C1 segment of cervical spinal cord (tissue), 14 donors: ENCODE results near the gene FZD2.
A peak's percentile ranks its signal among the peaks of the same experiment; 100 is the strongest.
"Not testable (repeated sequence)": the region's sequence is repeated elsewhere in the genome, so short reads cannot be mapped to it uniquely, and the experiment has no call there.

Experiments
- DNase-seq, 14 donors: peaks; one replicate each; lab custom pipeline; 2025; lab: John Stamatoyannopoulos, UW

FZD2 gene

DNA sequence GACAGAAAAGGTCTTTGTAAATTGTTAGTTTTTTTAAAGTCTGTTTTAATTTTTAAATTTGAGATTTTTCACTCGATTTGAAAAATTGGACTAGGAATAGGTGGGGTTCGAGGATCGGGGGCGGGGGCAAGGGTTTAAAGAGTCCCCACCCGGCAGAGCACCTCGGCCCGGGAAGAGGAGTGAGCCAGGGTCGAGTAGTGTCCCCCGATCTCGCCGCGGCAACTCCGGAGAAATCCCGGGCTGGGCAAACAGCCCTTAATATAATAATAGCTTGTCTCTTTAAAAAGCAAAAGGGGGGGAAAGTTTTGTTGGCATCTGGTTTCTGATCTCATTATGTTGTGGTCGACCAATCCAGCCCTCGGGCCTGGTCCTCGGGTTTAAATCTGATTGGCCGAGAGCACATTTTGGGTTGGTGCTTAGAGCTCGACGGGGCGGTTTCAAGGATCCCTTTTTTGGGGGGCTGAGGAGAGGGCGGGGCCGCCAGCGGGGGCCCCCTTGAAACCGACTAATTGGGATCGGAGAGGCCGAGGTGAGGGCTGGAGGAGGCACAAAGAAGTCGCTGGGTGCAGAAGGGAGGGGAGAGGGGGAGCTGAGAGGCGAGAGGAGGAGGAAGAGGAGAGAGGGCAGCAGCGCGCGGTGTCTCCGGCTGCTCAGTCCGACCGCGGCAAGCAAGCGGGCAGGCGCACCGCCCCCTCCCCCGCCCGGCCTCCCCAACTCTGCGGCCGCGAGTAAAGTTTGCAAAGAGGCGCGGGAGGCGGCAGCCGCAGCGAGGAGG, at the start of gene FZD2:
FZD2 (plus strand) TSS at position 653 of the 775 bp plus-strand sequence. CDS start 205 bp downstream, outside the sequence.
- DNase-seq, result peak in 11 of 14 donors; percentile 8 to 82 (median 62)

- DNase-seq, result not testable (repeated sequence)
Observed at GRCh38 chr17:44511241-44512134, 45.8 kb upstream of the FZD2 start.

DNA sequence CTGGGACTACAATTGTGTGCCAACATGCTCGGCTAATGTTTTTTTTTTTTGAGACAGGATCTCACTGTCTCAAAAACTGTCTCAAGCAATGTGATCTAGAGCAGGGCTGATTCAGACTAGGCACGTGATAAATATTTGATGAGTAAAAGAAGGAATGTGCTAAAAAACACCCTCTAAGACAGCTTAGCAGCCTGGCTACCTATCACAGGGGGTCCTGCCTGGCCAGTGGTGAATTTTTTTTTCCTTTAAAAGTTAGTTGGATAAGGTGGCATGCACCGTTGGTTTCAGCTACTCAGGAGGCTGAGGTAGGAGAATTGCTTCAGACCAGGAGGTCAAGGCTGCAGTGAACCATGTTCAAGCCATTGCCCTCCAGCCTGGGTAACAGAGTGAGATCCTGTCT, 39.3 kb upstream of the FZD2 start:
- DNase-seq, result no peak

DNA sequence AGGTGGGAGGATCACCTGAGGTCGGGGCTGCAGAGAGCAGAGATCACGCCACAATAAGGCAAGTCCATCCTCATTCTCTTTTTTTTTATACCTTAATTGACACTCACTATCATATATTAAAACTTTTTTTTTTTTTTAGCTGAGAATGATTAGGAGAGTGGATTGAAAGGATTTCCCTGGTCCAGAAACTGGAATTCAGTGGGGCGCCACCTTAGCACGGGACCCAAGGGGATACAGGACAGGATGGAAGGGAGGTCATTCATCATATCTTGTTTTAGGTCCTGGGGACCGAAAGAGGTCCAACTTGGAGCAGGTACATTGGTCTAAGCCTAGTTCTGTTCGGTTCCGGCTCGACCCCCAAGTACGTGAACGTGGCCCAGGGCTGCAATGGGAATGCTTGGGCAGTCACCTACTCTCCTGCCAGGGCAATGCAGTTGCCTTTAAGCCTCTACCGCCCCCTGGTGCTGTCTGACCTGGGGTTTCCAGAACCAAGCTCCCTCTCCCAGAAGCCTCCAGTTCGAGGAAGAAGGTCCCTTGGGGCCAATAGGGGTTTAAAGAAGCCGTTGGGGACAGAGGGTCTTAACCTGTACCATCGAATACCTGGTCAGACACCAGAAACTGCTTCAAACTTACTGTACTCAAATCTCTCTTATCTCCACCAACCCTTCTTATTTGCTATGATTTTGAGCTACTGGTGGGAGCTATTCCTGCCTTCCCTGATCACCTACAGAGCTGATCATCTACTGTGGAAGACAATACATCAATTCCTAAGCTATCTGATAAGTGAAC, 34.2 kb upstream of the FZD2 start:
- DNase-seq, result peak in 2 of 14 donors; percentile 4 to 5

DNA sequence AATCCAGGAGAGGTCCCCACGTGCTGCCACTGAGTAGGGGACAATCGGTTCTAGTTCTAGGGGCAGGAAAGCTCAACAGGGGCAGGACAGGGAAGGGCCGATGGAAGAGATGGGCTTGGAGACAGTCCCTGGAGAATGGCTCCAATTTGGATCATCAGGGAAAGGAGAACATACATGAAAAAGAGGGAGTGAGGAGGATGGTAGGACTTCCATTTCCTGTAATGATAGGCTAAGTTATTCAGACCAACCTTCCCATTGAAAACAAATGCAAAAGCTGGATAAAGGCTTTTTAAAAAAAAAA, 33.7 kb upstream of the FZD2 start:
- no peak for DNase-seq

- no peak for DNase-seq
Observed at GRCh38 chr17:44527102-44527501, 30.2 kb upstream of the FZD2 start.

DNA sequence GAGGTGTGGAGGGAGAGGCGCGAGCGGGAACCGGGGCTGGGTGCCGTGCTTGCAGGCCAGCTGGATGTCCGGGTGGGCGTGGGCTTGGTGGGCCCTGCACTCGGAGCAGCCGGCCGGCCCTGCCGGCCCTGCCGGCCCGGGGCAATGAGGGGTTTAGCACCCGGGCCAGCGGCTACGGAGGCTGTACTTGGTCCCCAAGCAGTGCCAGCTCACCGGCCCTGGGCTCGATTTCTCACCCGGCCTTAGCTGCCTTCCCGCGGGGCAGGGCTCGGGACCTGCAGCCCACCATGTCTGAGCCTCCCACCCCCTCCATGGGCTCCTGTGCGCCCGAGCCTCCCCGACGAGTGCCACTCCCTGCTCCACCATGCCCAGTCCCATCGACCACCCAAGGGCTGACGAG, 29.3 kb upstream of the FZD2 start:
- DNase-seq, result no peak

GRCh38 chr17:44529864-44530263, 27.4 kb upstream of the FZD2 start:
- DNase-seq, result no peak

- DNase-seq, result no peak
Observed at GRCh38 chr17:44530896-44531418, 26.3 kb upstream of the FZD2 start.

DNA sequence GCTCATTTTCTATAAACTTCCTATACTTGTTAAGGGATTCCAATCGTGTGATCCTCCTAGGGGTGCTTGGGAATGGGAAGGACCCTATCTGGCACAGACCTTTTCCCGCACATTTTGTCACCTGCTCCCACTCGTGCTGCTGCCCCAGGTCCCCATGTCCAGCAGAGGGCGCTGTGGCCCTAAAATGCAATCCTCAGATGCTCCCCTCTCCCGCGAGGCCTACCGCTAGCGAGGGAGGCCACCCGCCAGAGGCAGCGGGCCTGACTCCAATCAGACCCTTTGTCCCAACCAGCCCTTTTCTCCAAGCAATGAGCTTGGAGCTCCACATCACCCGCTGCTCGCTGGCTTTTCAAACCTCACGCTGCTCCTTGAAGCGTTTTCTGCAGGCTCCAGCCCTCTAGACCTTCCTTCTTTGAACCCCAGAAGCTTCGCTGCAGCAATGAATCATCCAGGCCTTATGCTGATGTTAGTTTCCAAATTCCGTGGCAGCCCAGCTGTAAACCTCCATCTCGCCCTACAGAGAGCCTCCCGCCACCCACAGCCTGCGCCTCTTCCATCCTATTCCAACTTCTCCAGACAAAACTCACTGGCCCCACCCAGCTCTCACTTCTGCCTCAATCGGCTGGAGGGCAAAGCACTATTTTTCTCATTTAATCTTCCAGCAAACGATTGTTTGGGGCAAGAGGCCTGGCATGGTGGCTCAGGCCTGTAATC, 23.6 kb upstream of the FZD2 start:
- DNase-seq, result peak in 12 of 14 donors; percentile 17 to 85 (median 66)

DNA sequence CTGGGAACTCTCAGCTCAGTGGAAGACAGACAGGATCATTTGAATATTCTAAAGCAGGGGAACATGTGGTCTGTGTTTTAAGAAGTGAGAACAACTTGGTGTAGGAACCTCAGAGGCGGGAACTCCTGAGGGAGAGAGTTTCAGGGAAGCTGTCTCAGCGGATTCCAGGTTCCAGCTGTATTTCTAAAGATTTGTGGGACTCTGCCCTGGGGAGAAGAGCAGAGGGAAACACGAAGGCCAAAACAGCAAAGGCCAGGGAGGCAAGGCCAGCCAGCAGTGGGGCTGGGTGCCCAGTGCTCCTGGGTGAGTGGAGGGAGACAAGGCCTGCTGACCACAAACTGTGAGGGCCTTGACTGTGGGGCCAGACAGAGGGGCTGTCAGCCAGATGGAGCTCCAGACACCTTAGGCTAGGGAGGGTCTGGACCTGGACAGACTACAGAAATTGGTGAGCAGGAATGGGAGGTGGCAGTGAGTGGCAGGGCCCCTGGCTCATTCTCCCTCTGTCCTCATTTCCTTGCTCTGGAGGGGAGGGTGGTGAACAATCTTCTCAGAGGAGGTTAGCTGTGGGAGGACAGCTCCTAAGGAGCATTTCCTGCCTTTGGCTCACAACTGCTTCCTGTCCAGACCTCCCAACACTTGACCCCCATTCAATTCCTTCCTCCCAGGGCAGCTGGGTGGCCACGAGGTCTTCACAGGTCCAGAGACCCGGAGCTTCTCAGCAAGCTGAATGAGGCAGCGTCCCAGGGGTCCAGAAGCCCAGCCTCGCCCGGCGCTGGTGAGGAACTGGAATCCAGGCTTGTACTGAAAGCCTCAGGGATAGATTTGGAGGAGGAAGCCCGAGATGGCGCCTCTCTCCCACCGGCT, 21.0 kb upstream of the FZD2 start:
- peak in 4 of 14 donors; percentile 8 to 53 (median 30) for DNase-seq

DNA sequence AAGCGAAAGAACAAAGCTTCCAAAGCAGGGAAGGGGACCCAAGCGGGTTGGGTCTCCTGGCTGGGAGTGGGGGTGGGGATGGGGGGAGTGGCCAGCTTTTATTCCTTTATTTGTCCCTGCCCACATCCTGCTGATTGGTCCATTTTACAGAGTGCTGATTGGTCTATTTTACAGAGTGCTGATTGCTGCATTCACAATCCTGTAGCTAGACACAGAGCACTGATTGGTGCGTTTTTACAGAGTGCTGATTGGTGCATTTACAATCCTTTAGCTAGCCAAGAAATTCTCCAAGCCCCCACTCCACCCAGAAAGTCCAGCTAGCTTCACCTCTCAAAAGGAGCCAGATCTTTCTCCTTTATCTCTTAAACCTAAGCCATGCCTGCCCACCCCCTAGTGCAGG, 19.4 kb upstream of the FZD2 start:
- DNase-seq, result not testable (repeated sequence)

DNA sequence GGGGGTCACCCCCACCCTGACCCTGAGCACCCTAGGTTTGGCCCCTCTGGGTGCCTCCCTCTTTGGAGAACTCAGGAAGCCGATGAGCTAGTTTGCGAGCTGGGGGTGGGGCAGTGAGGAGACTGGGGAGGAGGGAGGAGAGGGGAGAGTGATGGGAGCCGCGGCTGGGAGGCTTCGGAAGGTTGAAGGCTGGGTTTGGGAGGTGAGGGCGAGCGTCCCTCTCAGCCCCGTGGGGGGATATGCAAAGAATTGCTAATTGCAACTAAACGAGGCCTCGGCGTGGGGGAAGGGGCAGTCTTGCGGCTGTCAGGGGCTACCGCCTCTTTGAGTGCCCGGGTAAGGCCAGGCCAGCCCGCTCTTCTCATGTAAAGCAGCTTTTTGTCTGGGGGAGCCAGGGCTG, 17.6 kb upstream of the FZD2 start:
- no peak for DNase-seq

DNA sequence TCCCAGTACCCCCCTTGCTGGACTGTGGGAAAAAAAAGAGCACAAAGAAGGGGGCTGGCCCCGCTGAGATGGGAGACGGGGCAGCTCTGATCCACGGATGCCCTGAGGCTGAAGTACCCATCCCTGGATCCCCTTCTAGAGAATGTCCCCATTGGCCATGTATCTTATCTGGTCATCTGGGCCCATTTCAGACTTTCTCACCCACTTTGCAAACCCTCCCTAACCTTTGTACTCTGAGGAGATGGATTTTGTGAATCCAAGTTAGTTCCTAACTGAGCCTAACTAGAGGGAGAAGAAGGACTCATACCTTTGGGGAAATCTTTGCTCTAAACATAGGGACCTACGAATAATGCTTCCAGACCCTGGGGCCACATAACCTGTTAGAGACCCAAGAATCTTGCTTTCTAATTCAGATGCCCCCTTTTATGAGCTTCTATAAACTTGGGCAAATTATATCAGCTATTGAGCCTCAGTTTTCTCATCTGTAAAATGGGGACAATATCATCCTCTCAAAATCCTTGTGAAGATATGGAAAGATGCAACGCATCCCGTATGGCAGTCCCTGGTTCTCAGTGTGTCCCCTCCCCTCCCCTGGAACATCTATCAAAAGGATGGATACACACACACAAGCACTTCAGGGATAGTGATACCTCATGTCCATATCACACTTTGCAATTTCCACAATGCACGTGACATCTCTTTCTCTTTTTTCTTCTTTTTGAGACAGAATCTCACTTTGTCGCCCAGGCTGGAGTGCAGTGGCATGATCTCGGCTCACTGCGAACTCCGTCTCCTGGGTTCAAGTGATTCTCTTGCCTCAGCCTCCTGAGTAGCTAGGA, 16.8 kb upstream of the FZD2 start:
- DNase-seq, result no peak

GRCh38 chr17:44541884-44542581, 15.3 kb upstream of the FZD2 start:
- DNase-seq, result no peak

GRCh38 chr17:44543213-44543904, 13.9 kb upstream of the FZD2 start:
- no peak for DNase-seq

- no peak for DNase-seq
Observed at GRCh38 chr17:44543905-44544523, 13.3 kb upstream of the FZD2 start.
